ENCODE data around the gene AAK1. TPM values are rescaled to one million over a fixed set of nuclear protein-coding genes. Genes with fewer than 3 reads are reported as not detected.

AAK1 gene
- total RNA-seq, 4 donors from 2014 or later: 34.8 to 109 (median 70.2) TPM

DNA sequence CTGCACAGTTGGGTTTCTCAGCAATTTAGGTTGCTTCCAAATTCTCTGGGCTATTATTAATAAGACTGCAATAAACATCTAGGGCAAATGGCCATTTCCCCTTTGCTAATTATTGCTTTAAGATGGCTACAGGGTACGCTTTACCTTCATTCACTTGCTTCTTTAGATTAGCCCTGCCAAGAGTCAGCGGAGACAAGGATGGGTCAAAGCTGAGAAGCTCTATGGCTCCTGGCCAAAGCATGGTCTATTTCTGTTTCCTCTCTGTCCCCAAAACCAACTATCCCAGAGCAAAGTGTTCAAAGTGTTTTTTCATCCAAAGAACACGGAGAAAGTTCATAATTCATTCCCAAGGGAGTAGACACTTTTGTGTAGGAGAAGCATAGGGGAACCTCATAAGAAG, 131.1 kb downstream of the AAK1 start:
- in situ Hi-C loops (cut with MboI; ENCODE audit: low pct_ligation_motif_present in 1 of 4, low pct_unique_long_range_greater_than_20kb in 1 of 4, low sequenced_read_pairs in 3 of 4): no loop called here
- 87 to 100% methylated on average over 3 of the region's 3 CpGs for WGBS, 2 donors (ENCODE audit: low coverage in 1 of 2)
- TF ChIP-seq EP300 (IDR thresholded peaks at IDR 0.05; ENCODE audit: low read depth) (no peak), POLR2A (IDR thresholded peaks at IDR 0.05) (no peak), POLR2AphosphoS5 (IDR thresholded peaks at IDR 0.05) (no peak)
- TF ChIP-seq, protein P1, sequence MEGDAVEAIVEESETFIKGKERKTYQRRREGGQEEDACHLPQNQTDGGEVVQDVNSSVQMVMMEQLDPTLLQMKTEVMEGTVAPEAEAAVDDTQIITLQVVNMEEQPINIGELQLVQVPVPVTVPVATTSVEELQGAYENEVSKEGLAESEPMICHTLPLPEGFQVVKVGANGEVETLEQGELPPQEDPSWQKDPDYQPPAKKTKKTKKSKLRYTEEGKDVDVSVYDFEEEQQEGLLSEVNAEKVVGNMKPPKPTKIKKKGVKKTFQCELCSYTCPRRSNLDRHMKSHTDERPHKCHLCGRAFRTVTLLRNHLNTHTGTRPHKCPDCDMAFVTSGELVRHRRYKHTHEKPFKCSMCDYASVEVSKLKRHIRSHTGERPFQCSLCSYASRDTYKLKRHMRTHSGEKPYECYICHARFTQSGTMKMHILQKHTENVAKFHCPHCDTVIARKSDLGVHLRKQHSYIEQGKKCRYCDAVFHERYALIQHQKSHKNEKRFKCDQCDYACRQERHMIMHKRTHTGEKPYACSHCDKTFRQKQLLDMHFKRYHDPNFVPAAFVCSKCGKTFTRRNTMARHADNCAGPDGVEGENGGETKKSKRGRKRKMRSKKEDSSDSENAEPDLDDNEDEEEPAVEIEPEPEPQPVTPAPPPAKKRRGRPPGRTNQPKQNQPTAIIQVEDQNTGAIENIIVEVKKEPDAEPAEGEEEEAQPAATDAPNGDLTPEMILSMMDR (IDR thresholded peaks at IDR 0.05): no peak
- H3K4me1 ChIP-seq: peaks cover 0 to 10% (median 5%) of the 10 kb centered on the region in 4 donors
- no peak overlapping the region for H3K4me3 ChIP-seq
- intact Hi-C loops (cut with DNase I; ENCODE audit: low total_unique reads): no loop called here
- no peaks in the 10 kb centered on the region for H3K27me3 ChIP-seq
- no peak overlapping the region for H3K27ac ChIP-seq
- DNase-seq: no peak
- H3K9me3 ChIP-seq: no peaks in the 10 kb centered on the region
- peaks cover 0 to 44% (median 11%) of the 10 kb centered on the region in 4 donors for H3K36me3 ChIP-seq

DNA sequence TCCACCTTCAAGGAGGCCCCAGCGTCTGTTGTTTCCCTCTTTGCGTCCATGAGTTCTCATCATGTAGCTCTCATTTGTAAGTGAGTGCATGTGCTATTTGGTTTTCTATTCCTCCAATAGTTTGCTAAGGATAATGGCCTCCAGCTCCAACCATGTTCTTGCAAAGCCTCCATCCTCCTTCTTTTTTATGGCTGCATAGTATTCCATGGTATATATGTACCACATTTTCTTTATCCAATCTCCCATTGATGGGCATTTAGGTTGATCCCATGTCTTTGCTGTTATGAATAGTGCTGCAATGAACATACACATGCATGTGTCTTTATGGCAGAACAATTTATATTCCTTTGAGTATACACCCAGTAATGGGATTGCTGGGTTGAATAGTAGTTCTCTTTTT, 133.3 kb downstream of the AAK1 start:
- Histone ChIP-seq H3K27ac (no peak overlapping the region), H3K27me3 (no peaks in the 10 kb centered on the region), H3K36me3 (peaks cover 0 to 61% (median 15%) of the 10 kb centered on the region in 4 donors), H3K4me1 (peaks cover 0 to 10% (median 5%) of the 10 kb centered on the region in 4 donors), H3K9me3 (no peaks in the 10 kb centered on the region), H3K4me3 (no peak overlapping the region)
- no peak for DNase-seq
- intact Hi-C loops (cut with DNase I; ENCODE audit: low total_unique reads): no loop called here
- in situ Hi-C loops (cut with MboI; ENCODE audit: low pct_ligation_motif_present in 1 of 4, low pct_unique_long_range_greater_than_20kb in 1 of 4, low sequenced_read_pairs in 3 of 4): no loop called here
- TF ChIP-seq POLR2A (IDR thresholded peaks at IDR 0.05) (no peak), EP300 (IDR thresholded peaks at IDR 0.05; ENCODE audit: low read depth) (no peak), POLR2AphosphoS5 (IDR thresholded peaks at IDR 0.05) (no peak)
- TF ChIP-seq, protein P1 (IDR thresholded peaks at IDR 0.05): no peak
- 93 to 100% methylated on average over 2 of the region's 2 CpGs for WGBS, 2 donors (ENCODE audit: low coverage in 1 of 2)

DNA sequence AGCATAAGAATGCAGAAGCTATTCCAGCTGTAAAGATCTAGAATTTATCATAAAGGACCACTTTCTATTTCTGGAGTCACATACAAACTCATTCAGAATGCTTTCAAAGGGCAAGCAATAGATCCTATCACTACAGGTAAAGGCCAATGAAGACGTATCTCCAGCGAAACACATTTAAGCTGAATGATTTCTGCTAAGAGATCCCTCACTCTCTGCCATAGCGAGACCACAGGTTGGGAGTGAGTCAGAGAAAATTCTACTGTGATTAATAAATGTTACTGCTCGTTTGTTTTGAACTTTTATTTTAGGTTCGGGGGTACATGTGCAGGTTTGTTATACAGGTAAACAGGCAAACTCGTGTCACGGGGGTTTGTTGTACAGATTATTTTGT, 133.8 kb downstream of the AAK1 start:
- in situ Hi-C loops (cut with MboI; ENCODE audit: low pct_ligation_motif_present in 1 of 4, low pct_unique_long_range_greater_than_20kb in 1 of 4, low sequenced_read_pairs in 3 of 4) (no loop called here), intact Hi-C loops (cut with DNase I; ENCODE audit: low total_unique reads) (no loop called here)
- H3K4me3 ChIP-seq: no peak overlapping the region
- 95 to 96% methylated on average over 4 to 7 of the region's 7 CpGs for WGBS, 2 donors (ENCODE audit: low coverage in 1 of 2)
- DNase-seq: no peak
- peaks cover 0 to 10% (median 5%) of the 10 kb centered on the region in 4 donors for H3K4me1 ChIP-seq
- no peak for TF ChIP-seq POLR2AphosphoS5 (IDR thresholded peaks at IDR 0.05)
- no peak for TF ChIP-seq EP300 (IDR thresholded peaks at IDR 0.05; ENCODE audit: low read depth)
- TF ChIP-seq POLR2A (IDR thresholded peaks at IDR 0.05): no peak
- TF ChIP-seq, protein P1 (IDR thresholded peaks at IDR 0.05): no peak
- no peaks in the 10 kb centered on the region for H3K9me3 ChIP-seq
- H3K36me3 ChIP-seq: peaks cover 0 to 60% (median 18%) of the 10 kb centered on the region in 4 donors
- H3K27ac ChIP-seq: no peak overlapping the region
- no peaks in the 10 kb centered on the region for H3K27me3 ChIP-seq

DNA sequence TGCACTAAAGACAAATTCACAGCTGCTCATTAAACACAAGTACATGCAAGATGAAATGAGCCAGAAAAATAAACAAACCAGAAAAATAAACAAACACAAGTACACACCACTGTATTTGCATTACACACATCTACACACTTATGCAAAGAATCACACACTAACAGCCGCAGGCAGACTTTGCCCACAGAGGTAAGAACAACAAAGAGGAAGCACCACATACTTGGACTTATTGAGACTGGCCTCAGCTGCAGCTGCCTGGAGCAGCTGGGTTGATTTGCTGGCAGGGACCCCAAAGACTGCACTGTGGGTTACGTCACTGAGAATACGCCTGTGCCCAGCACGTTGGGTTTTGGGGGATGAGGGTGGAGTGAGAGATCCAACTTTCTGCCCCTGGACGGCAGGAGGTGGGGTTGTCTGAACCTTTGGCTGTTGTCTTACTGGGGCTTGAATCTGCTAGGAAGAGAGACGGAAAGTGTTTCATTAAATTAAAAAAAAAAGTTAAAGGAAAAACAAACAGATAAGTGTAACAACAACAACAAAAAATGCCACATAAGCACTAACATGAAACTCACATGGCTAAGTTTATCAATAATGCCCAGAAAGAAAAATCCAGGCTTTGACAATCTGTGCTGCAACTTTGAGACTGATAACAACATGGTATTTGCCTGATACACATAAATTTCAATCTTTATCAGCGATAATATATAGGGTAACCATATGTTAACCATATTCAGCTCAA, 134.4 kb downstream of the AAK1 start:
- no peak overlapping the region for H3K27ac ChIP-seq
- WGBS, 2 donors (ENCODE audit: low coverage in 1 of 2): 26 to 57% methylated on average over 6 to 7 of the region's 7 CpGs
- peaks cover 0 to 54% (median 16%) of the 10 kb centered on the region in 4 donors for H3K36me3 ChIP-seq
- peaks cover 0 to 10% (median 5%) of the 10 kb centered on the region in 4 donors for H3K4me1 ChIP-seq
- DNase-seq: peak; percentile 25
- TF ChIP-seq POLR2AphosphoS5 (IDR thresholded peaks at IDR 0.05) (no peak), POLR2A (IDR thresholded peaks at IDR 0.05) (no peak), EP300 (IDR thresholded peaks at IDR 0.05; ENCODE audit: low read depth) (no peak)
- TF ChIP-seq, protein P1 (IDR thresholded peaks at IDR 0.05): no peak
- no peaks in the 10 kb centered on the region for H3K9me3 ChIP-seq
- in situ Hi-C loops (cut with MboI; ENCODE audit: low pct_ligation_motif_present in 1 of 4, low pct_unique_long_range_greater_than_20kb in 1 of 4, low sequenced_read_pairs in 3 of 4): no loop called here
- H3K4me3 ChIP-seq: no peak overlapping the region
- intact Hi-C loops (cut with DNase I; ENCODE audit: low total_unique reads): no loop called here
- H3K27me3 ChIP-seq: no peaks in the 10 kb centered on the region
